GM23338 (cell line): ENCODE measurements around the gene SSNA1. TPM values are rescaled to one million over a fixed set of nuclear protein-coding genes. Genes with fewer than 3 reads are reported as not detected.

Source experiments
- ATAC-seq: fragments of 200-7000 bp; cut with Tn5 transposase; 3 replicates; pipeline ENCODE4 v1.9.1; 2020
- DNase-seq: peaks from one replicate; pipeline ENCODE4 v3.0.0-alpha.2; 2015; ENCODE audit warnings: low spot score
- H2AFZ ChIP-seq: fragments of 200-600 bp; sonication (generic); 2 replicates; pipeline ENCODE4 v1.8.0; 2016; ENCODE audit warnings: antibody characterized with exemption, mild to moderate bottlenecking, moderate library complexity
- H3F3A ChIP-seq: fragments of 200-600 bp; sonication (generic); replicated peaks from 2 replicates; pipeline ENCODE4 v1.8.0; 2017; ENCODE audit warnings: antibody characterized with exemption, mixed run types, low read depth
- H3K27ac ChIP-seq: fragments of 200-600 bp; sonication (generic); 2 replicates; pipeline ENCODE4 v1.6.1; 2016; ENCODE audit warnings: low read depth
- H3K27me3 ChIP-seq: fragments of 200-600 bp; sonication (generic); 2 replicates; pipeline ENCODE4 v1.8.0; 2016; ENCODE audit warnings: mild to moderate bottlenecking, mixed run types, moderate library complexity; ENCODE audit not compliant: insufficient read depth
- H3K36me3 ChIP-seq: fragments of 200-600 bp; sonication (generic); 2 replicates; pipeline ENCODE4 v1.8.0; 2016; ENCODE audit warnings: mild to moderate bottlenecking; ENCODE audit not compliant: insufficient read depth
- H3K4me1 ChIP-seq: fragments of 200-600 bp; sonication (generic); 2 replicates; pipeline ENCODE4 v1.8.0; 2016; ENCODE audit warnings: mild to moderate bottlenecking, moderate library complexity; ENCODE audit not compliant: insufficient read depth
- H3K4me2 ChIP-seq: fragments of 200-600 bp; sonication (generic); 2 replicates; pipeline ENCODE4 v1.7.1; 2017; ENCODE audit warnings: mixed run types
- H3K4me3 ChIP-seq: fragments of 200-600 bp; sonication (generic); 2 replicates; pipeline ENCODE4 v1.6.1; 2016; ENCODE audit warnings: mixed run types
- H3K79me2 ChIP-seq: fragments of 200-600 bp; sonication (generic); replicated peaks from 2 replicates; pipeline ENCODE4 v1.8.0; 2017; ENCODE audit warnings: mild to moderate bottlenecking; ENCODE audit not compliant: insufficient read depth
- H3K9me2 ChIP-seq: fragments of 200-600 bp; sonication (generic); 2 replicates; pipeline ENCODE4 v1.8.0; 2017; ENCODE audit not compliant: insufficient read depth
- H4K20me1 ChIP-seq: fragments of 200-600 bp; sonication (generic); replicated peaks from 2 replicates; pipeline ENCODE4 v1.8.0; 2017; ENCODE audit warnings: mild to moderate bottlenecking; ENCODE audit not compliant: insufficient read depth
- H3K27ac Mint-ChIP-seq: 2 replicates; pipeline ENCODE4 v1.8.0; 2020; ENCODE audit warnings: inconsistent platforms, mild to moderate bottlenecking, moderate library complexity, mixed read lengths
- H3K27me3 Mint-ChIP-seq: 3 replicates; pipeline ENCODE4 v1.8.0; 2022; ENCODE audit warnings: low read depth, mild to moderate bottlenecking, moderate library complexity, mixed read lengths, inconsistent platforms; ENCODE audit not compliant: insufficient read depth, poor library complexity
- H3K36me3 Mint-ChIP-seq: 3 replicates; pipeline ENCODE4 v1.8.0; 2021; ENCODE audit warnings: low read depth, mild to moderate bottlenecking, inconsistent platforms, moderate library complexity, mixed read lengths
- H3K4me1 Mint-ChIP-seq: 3 replicates; pipeline ENCODE4 v1.8.0; 2020; ENCODE audit warnings: mild to moderate bottlenecking, inconsistent platforms, mixed read lengths
- H3K4me3 Mint-ChIP-seq: 3 replicates; pipeline ENCODE4 v1.8.0; 2021; ENCODE audit warnings: moderate library complexity, mild to moderate bottlenecking, inconsistent platforms, mixed read lengths
- H3K9me3 Mint-ChIP-seq: 3 replicates; pipeline ENCODE4 v1.8.0; 2020; ENCODE audit warnings: moderate library complexity, mild to moderate bottlenecking, inconsistent platforms, mixed read lengths
- CREB1 ChIP-seq: fragments of 250-450 bp; sonication (Bioruptor Pico); IDR thresholded peaks from 2 replicates; pipeline ENCODE4 v1.5.0; 2020; ENCODE audit warnings: low read depth, mild to moderate bottlenecking, moderate library complexity
- EZH2 ChIP-seq: fragments of 200-600 bp; sonication (generic); IDR thresholded peaks from one replicate; pipeline ENCODE4 v1.8.0; 2017; ENCODE audit warnings: antibody characterized with exemption, mild to moderate bottlenecking, low read depth; ENCODE audit not compliant: unreplicated experiment
- EZH2phosphoT487 ChIP-seq: fragments of 200-600 bp; sonication (generic); IDR thresholded peaks from one replicate; pipeline ENCODE4 v1.8.1; 2018; ENCODE audit warnings: antibody characterized with exemption; ENCODE audit not compliant: unreplicated experiment
- JUNB ChIP-seq: IDR thresholded peaks from one replicate; pipeline ENCODE4 v1.6.1; 2016; ENCODE audit warnings: antibody characterized with exemption; ENCODE audit not compliant: unreplicated experiment
- NANOG ChIP-seq: IDR thresholded peaks from 2 replicates; pipeline ENCODE4 v1.6.1; 2016; ENCODE audit warnings: antibody characterized with exemption, borderline replicate concordance
- POLR2AphosphoS5 ChIP-seq: IDR thresholded peaks from 2 replicates; pipeline ENCODE4 v1.6.1; 2016; ENCODE audit warnings: antibody characterized with exemption, low read depth
- STAT1 ChIP-seq: IDR thresholded peaks from one replicate; pipeline ENCODE4 v1.6.1; 2016; ENCODE audit warnings: antibody characterized with exemption; ENCODE audit not compliant: unreplicated experiment
- ZNF114 ChIP-seq: fragments of 250-450 bp; sonication (Bioruptor Pico); IDR thresholded peaks from 2 replicates; pipeline ENCODE4 v1.5.0; 2020; ENCODE audit warnings: mild to moderate bottlenecking, moderate library complexity
- ZNF331 ChIP-seq: fragments of 250-450 bp; sonication (Bioruptor Pico); IDR thresholded peaks from 2 replicates; pipeline ENCODE4 v1.5.0; 2020; ENCODE audit warnings: low read depth, mild to moderate bottlenecking, moderate library complexity
- polyA plus RNA-seq: library from polyadenylated mRNA; unstranded; fragments of >200 nt; fragmentation: Nextera tagmentation; extraction: Ambion mirVana; gene quantifications from 2 replicates; pipeline ENCODE4 v1.2.1, GENCODE V29; 2016
- total RNA-seq: library from RNA; depleted of rRNA; stranded (reverse); fragments of >200 nt; shearing (Covaris generic); gene quantifications from 2 replicates; pipeline ENCODE4 v1.2.3, GENCODE V29; 2014
- TF ChIP-seq, protein P1 (sequence below), 2 experiments: fragments of 200-600 bp in 1 of 2; sonication (generic) in 1 of 2; conservative IDR thresholded peaks; 2 replicates each; pipeline versions ENCODE4 v1.5.1 to v1.6.1; 2016 to 2017; ENCODE audit warnings: antibody characterized with exemption in 2 of 2, low read depth in 2 of 2, mild to moderate bottlenecking in 2 of 2, moderate library complexity in 1 of 2
- TF ChIP-seq, protein P2 (sequence below): IDR thresholded peaks from one replicate; pipeline ENCODE4 v1.6.1; 2018; ENCODE audit warnings: antibody characterized with exemption; ENCODE audit not compliant: unreplicated experiment
- TF ChIP-seq, protein P3 (sequence below): fragments of 250-450 bp; sonication (Bioruptor Pico); IDR thresholded peaks from 2 replicates; pipeline ENCODE4 v1.5.0; 2020; ENCODE audit warnings: mild to moderate bottlenecking, moderate library complexity
- TF ChIP-seq, protein P4 (sequence below): IDR thresholded peaks from 2 replicates; pipeline ENCODE4 v1.6.1; 2016; ENCODE audit warnings: antibody characterized with exemption

The SSNA1 gene
- total and polyA plus RNA-seq, 2 experiments from 2014 or later, result 132 to 154 TPM

DNA sequence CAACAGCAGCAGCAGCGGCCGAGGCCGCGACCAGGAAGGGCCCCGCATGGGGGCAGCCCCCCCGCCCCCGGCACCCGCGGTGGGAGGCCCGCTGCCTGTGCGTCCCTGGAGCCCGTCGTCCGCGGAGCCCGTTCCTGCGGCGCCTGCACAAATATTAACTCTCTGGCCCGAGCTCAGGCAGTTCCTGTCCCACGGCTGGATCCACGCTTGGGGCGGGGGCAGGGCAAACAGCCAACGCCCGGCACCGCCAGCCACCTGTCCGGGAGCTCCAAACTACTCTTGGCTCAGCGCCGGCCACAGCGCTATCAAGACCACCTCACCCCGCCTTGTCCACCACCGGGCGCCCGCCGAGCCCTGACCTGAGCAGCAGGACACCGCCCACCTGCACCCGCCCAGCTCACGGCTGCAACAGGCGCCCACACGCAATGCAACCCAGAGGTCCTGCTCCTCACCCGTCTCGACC is 18.5 kb upstream of the SSNA1 start, which contains the start of gene LRRC26:
TSS of gene LRRC26 (minus strand) at position 156 of the 463 bp plus-strand sequence. CDS start at position 48, 108 bp downstream.
- Histone ChIP-seq H3K36me3 (no peaks in the 10 kb centered on the region), H3K4me1 (no peaks in the 10 kb centered on the region; the same call in 1 of the 2 replicates), H3K4me3 (peak within 1 kb of the TSS; percentile 55), H3F3A (no peaks in the 10 kb centered on the region), H3K9me2 (no peaks in the 10 kb centered on the region), H3K4me2 (peak within 1 kb of the TSS; percentile 82), H2AFZ (peak within 1 kb of the TSS; percentile 69; the same call in 1 of the 2 replicates), H3K79me2 (no peaks in the 10 kb centered on the region), H4K20me1 (no peaks in the 10 kb centered on the region), H3K27ac (no peak within 1 kb of the TSS), H3K27me3 (peaks cover 64% of the 10 kb centered on the region)
- DNase-seq (no peak), ATAC-seq (no peak)
- peak within 1 kb of the TSS; percentile 70 for H3K4me3 Mint-ChIP-seq
- TF ChIP-seq EZH2 (no peak), NANOG (no peak), ZNF331 (CRISPR knock-in tag) (no peak), CREB1 (no peak), EZH2phosphoT487 (no peak), POLR2AphosphoS5 (no peak), STAT1 (no peak), ZNF114 (CRISPR knock-in tag) (no peak), JUNB (no peak)
- TF ChIP-seq, protein P1, sequence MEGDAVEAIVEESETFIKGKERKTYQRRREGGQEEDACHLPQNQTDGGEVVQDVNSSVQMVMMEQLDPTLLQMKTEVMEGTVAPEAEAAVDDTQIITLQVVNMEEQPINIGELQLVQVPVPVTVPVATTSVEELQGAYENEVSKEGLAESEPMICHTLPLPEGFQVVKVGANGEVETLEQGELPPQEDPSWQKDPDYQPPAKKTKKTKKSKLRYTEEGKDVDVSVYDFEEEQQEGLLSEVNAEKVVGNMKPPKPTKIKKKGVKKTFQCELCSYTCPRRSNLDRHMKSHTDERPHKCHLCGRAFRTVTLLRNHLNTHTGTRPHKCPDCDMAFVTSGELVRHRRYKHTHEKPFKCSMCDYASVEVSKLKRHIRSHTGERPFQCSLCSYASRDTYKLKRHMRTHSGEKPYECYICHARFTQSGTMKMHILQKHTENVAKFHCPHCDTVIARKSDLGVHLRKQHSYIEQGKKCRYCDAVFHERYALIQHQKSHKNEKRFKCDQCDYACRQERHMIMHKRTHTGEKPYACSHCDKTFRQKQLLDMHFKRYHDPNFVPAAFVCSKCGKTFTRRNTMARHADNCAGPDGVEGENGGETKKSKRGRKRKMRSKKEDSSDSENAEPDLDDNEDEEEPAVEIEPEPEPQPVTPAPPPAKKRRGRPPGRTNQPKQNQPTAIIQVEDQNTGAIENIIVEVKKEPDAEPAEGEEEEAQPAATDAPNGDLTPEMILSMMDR (conservative IDR thresholded peaks at IDR 0.05; ENCODE audit: low read depth in 2 of 2), result no peak
- TF ChIP-seq, protein P2, sequence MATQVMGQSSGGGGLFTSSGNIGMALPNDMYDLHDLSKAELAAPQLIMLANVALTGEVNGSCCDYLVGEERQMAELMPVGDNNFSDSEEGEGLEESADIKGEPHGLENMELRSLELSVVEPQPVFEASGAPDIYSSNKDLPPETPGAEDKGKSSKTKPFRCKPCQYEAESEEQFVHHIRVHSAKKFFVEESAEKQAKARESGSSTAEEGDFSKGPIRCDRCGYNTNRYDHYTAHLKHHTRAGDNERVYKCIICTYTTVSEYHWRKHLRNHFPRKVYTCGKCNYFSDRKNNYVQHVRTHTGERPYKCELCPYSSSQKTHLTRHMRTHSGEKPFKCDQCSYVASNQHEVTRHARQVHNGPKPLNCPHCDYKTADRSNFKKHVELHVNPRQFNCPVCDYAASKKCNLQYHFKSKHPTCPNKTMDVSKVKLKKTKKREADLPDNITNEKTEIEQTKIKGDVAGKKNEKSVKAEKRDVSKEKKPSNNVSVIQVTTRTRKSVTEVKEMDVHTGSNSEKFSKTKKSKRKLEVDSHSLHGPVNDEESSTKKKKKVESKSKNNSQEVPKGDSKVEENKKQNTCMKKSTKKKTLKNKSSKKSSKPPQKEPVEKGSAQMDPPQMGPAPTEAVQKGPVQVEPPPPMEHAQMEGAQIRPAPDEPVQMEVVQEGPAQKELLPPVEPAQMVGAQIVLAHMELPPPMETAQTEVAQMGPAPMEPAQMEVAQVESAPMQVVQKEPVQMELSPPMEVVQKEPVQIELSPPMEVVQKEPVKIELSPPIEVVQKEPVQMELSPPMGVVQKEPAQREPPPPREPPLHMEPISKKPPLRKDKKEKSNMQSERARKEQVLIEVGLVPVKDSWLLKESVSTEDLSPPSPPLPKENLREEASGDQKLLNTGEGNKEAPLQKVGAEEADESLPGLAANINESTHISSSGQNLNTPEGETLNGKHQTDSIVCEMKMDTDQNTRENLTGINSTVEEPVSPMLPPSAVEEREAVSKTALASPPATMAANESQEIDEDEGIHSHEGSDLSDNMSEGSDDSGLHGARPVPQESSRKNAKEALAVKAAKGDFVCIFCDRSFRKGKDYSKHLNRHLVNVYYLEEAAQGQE, result no peak
- TF ChIP-seq, protein P3, sequence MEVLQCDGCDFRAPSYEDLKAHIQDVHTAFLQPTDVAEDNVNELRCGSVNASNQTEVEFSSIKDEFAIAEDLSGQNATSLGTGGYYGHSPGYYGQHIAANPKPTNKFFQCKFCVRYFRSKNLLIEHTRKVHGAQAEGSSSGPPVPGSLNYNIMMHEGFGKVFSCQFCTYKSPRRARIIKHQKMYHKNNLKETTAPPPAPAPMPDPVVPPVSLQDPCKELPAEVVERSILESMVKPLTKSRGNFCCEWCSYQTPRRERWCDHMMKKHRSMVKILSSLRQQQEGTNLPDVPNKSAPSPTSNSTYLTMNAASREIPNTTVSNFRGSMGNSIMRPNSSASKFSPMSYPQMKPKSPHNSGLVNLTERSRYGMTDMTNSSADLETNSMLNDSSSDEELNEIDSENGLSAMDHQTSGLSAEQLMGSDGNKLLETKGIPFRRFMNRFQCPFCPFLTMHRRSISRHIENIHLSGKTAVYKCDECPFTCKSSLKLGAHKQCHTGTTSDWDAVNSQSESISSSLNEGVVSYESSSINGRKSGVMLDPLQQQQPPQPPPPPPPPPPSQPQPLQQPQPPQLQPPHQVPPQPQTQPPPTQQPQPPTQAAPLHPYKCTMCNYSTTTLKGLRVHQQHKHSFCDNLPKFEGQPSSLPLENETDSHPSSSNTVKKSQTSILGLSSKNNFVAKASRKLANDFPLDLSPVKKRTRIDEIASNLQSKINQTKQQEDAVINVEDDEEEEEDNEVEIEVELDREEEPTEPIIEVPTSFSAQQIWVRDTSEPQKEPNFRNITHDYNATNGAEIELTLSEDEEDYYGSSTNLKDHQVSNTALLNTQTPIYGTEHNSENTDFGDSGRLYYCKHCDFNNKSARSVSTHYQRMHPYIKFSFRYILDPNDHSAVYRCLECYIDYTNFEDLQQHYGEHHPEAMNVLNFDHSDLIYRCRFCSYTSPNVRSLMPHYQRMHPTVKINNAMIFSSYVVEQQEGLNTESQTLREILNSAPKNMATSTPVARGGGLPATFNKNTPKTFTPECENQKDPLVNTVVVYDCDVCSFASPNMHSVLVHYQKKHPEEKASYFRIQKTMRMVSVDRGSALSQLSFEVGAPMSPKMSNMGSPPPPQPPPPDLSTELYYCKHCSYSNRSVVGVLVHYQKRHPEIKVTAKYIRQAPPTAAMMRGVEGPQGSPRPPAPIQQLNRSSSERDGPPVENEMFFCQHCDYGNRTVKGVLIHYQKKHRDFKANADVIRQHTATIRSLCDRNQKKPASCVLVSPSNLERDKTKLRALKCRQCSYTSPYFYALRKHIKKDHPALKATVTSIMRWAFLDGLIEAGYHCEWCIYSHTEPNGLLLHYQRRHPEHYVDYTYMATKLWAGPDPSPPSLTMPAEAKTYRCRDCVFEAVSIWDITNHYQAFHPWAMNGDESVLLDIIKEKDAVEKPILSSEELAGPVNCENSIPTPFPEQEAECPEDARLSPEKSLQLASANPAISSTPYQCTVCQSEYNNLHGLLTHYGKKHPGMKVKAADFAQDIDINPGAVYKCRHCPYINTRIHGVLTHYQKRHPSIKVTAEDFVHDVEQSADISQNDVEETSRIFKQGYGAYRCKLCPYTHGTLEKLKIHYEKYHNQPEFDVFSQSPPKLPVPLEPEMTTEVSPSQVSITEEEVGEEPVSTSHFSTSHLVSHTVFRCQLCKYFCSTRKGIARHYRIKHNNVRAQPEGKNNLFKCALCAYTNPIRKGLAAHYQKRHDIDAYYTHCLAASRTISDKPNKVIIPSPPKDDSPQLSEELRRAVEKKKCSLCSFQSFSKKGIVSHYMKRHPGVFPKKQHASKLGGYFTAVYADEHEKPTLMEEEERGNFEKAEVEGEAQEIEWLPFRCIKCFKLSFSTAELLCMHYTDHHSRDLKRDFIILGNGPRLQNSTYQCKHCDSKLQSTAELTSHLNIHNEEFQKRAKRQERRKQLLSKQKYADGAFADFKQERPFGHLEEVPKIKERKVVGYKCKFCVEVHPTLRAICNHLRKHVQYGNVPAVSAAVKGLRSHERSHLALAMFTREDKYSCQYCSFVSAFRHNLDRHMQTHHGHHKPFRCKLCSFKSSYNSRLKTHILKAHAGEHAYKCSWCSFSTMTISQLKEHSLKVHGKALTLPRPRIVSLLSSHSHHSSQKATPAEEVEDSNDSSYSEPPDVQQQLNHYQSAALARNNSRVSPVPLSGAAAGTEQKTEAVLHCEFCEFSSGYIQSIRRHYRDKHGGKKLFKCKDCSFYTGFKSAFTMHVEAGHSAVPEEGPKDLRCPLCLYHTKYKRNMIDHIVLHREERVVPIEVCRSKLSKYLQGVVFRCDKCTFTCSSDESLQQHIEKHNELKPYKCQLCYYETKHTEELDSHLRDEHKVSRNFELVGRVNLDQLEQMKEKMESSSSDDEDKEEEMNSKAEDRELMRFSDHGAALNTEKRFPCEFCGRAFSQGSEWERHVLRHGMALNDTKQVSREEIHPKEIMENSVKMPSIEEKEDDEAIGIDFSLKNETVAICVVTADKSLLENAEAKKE (CRISPR knock-in tag), result no peak
- TF ChIP-seq, protein P4, sequence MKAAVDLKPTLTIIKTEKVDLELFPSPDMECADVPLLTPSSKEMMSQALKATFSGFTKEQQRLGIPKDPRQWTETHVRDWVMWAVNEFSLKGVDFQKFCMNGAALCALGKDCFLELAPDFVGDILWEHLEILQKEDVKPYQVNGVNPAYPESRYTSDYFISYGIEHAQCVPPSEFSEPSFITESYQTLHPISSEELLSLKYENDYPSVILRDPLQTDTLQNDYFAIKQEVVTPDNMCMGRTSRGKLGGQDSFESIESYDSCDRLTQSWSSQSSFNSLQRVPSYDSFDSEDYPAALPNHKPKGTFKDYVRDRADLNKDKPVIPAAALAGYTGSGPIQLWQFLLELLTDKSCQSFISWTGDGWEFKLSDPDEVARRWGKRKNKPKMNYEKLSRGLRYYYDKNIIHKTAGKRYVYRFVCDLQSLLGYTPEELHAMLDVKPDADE, result no peak
- H3K4me1 Mint-ChIP-seq, result peaks cover 5% of the 10 kb centered on the region; the same call in 2 of the 3 replicates
- no peak within 1 kb of the TSS for H3K27ac Mint-ChIP-seq
- H3K36me3 Mint-ChIP-seq, result no peaks in the 10 kb centered on the region
- peaks cover 58% of the 10 kb centered on the region for H3K27me3 Mint-ChIP-seq
- H3K9me3 Mint-ChIP-seq, result no peaks in the 10 kb centered on the region
